COLO829 (cell line): ENCODE measurements around the gene ZNF521.
"Not testable (repeated sequence)": the region's sequence is repeated elsewhere in the genome, so short reads cannot be mapped to it uniquely, and the experiment has no call there.

Source experiments
- DNase-seq: peaks from one replicate; pipeline ENCODE4 v3.0.0; 2012; ENCODE audit warnings: low spot score

Gene ZNF521

GRCh38 chr18:25075331-25075730 lies 276.6 kb downstream of the ZNF521 start:
- no peak for DNase-seq

- DNase-seq = no peak
Measured at GRCh38 chr18:25074925-25075324, 277.0 kb downstream of the ZNF521 start.

GRCh38 chr18:25072205-25072604 lies 279.8 kb downstream of the ZNF521 start:
- no peak for DNase-seq

- no peak for DNase-seq
Measured at GRCh38 chr18:25067275-25068025, 284.5 kb downstream of the ZNF521 start.

- DNase-seq = no peak
Measured at GRCh38 chr18:25066516-25066915, 285.4 kb downstream of the ZNF521 start.

- no peak for DNase-seq
Measured at GRCh38 chr18:25062720-25063119, 289.2 kb downstream of the ZNF521 start.

GRCh38 chr18:25061395-25061794 lies 290.6 kb downstream of the ZNF521 start:
- no peak for DNase-seq

GRCh38 chr18:25058521-25058920 lies 293.4 kb downstream of the ZNF521 start:
- DNase-seq = no peak

- no peak for DNase-seq
Measured at GRCh38 chr18:25057491-25058050, 294.4 kb downstream of the ZNF521 start.

- no peak for DNase-seq
Measured at GRCh38 chr18:25056429-25056828, 295.5 kb downstream of the ZNF521 start.

GRCh38 chr18:25055076-25055475 lies 296.9 kb downstream of the ZNF521 start:
- DNase-seq = no peak

GRCh38 chr18:25053466-25053865 lies 298.5 kb downstream of the ZNF521 start:
- DNase-seq = no peak

GRCh38 chr18:25052511-25052921 lies 299.4 kb downstream of the ZNF521 start:
- DNase-seq = no peak

- no peak for DNase-seq
Measured at GRCh38 chr18:25050605-25051004, 301.4 kb downstream of the ZNF521 start.

- DNase-seq = no peak
Measured at GRCh38 chr18:25047983-25048382, 304.0 kb downstream of the ZNF521 start.

- no peak for DNase-seq
Measured at GRCh38 chr18:25047421-25047820, 304.5 kb downstream of the ZNF521 start.

GRCh38 chr18:25044694-25045093 lies 307.3 kb downstream of the ZNF521 start:
- DNase-seq = no peak

GRCh38 chr18:25043104-25043503 lies 308.9 kb downstream of the ZNF521 start:
- DNase-seq = no peak

GRCh38 chr18:25042641-25043051 lies 309.3 kb downstream of the ZNF521 start:
- no peak for DNase-seq

GRCh38 chr18:25039781-25040180 lies 312.2 kb downstream of the ZNF521 start:
- DNase-seq = no peak

- no peak for DNase-seq
Measured at GRCh38 chr18:25038261-25038660, 313.7 kb downstream of the ZNF521 start.

GRCh38 chr18:25033747-25034471 lies 318.1 kb downstream of the ZNF521 start:
- no peak for DNase-seq

- DNase-seq = not testable (repeated sequence)
Measured at GRCh38 chr18:25033175-25033574, 318.8 kb downstream of the ZNF521 start.
